HL-60/S4 treated with phorbol 12-myristate 13-acetate at 8.2 ng/mL for 4 days and 3 days (cell line): ENCODE results near the gene HMGN1.
"Not testable (repeated sequence)": the region's sequence is repeated elsewhere in the genome, so short reads cannot be mapped to it uniquely, and the experiment has no call there.

Source experiments
- in situ Hi-C: fragments of 300-500 bp; cut with MboI; formaldehyde crosslinking; loops from 2 replicates; pipeline ENCODE4 v1.15.0; 2022; ENCODE audit warnings: low sequenced_read_pairs

HMGN1 gene, protein sequence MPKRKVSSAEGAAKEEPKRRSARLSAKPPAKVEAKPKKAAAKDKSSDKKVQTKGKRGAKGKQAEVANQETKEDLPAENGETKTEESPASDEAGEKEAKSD

DNA sequence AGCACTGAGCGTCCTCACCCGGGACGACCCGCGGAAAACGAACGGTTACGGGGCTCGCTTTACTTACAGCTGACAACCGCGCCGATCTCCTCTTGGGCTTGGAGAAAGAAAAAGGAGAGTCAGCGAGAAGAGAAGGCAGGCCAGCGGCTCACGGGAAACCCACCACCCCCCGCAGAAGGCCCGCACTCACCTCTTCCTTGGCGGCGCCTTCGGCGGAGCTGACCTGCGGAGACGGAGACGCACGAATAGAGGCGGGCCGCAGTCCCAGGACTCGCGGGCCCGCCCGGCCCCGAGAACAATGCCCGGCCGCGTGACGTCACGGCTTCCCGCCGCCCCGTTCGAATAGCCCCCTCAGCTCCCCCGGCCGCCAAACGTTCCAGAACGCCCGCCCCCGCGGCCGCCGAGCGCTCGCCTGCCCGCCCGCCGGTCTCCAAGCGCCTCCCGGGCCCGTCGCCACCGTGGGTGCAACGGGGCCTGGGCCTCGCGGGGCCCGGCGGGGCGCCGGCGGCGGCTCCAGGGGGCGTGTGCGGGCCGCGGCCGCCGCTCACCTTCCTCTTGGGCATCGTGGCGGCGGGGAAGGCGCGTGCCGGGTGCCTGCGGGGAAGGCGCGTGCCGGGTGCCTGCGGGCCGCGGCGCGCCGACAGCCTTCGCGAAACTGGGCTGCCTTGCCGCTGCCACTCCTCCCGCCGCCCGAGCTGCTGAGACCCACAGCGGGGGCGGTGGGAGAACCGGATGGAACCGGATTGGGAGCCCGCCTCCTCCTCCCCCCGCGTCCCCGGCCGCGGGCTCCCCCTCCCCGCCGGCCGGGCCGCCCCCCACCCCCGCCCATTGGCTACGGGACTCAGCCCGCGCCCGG is at the start of gene HMGN1:
Gene HMGN1, minus strand, starts transcription at position 734 of the 856 bp plus-strand sequence. Its CDS starts 171 bp downstream, at position 563.
- in situ Hi-C loops: no loop called here

DNA sequence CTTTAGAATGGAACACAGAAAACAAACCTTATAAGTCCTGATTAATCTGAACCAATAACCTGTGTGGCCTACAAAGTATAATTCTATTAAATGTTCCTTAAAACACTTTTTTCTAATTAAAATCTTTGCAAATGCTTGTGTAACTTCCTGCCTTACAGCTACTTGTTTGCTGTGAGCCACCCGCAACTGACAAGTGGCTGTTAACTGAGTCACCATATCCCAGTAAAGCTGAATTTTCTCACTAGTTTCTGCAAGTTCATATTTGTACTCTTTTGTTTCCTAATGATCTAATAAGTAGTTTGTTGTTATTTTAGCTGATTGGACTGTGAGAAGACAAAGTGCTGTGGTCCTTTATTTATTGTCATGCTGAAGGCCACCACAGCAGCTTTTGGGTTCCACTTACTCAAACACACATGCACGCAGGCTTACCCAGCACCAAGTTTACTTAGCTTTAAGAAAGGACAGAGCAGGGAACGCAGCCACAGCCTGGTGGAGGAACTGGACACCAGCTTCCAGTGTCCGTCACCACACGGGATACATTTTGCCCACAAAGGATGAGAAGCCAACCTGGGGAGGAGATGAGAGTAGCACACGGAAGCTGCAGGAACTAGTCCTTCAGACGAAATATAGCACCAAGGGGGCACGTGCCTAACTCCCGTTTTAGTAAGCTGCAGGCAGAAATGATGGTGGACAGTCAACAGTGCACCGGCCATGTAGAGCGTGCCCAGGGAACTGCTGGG is 48.9 kb upstream of the HMGN1 start:
- in situ Hi-C loops: no loop called here

DNA sequence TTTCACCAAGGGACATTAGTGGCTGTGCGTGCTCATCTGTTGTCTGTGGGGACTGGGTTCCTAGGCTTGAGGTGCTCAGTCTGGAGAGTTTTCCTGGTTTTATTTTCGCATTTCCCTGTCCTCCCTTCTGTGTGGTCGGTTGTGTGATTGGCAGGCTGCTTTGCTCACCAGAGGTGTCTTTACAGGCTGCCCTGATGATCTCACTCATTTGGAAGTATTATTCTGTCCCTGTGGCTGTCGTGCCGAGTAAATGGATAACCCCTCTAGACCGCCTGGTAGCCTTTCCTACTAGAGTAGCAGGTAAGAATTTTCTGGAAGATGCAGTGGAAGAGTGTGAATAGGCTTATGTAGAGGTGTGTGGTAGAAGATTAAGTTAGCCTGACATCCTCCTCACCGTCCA is 44.1 kb upstream of the HMGN1 start:
- in situ Hi-C loops: no loop called here

DNA sequence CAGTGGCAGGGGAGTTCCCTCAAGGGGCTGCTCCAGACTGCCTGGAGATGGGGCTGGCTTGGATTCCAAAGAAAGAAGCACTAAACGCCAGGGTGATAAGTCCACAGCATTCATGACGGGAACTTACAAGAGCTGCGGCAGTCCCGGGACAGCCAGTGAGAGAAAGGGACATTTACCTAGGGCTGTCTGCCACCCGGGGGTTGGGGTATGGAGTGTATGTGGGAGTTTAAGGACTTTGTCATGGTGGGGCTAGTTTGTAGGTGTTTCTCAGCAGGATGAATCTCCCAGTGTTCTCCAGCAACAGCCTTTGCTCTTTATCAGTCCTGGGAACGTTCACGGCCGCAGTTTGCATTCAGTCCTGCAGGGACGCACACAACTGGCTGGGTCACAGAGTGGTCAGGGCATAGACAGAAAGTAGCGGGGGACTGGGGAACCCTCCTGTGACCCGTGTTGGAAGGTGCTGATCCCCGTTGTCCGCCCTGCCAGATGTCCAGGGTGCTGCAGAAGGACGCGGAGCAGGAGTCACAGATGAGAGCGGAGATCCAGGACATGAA is 41.4 kb upstream of the HMGN1 start:
- in situ Hi-C loops: no loop called here

DNA sequence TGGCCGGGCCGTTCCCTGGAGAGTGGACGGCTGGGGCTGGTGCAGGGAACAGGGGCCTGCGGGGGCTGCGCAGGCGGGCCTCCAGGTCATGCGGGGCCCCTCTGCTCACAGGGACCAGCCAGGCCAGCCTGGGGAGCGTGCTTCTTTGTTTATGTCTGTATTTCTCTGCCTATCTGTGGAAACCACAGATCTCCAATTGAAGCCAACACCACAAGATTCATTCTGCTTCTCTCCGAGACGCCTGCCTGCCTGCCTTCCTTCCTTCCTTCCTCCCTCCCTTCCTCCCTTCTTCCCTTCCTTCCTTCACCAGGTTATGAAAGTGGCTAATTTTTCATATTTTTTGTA is 39.9 kb upstream of the HMGN1 start:
- in situ Hi-C loops: no loop called here

DNA sequence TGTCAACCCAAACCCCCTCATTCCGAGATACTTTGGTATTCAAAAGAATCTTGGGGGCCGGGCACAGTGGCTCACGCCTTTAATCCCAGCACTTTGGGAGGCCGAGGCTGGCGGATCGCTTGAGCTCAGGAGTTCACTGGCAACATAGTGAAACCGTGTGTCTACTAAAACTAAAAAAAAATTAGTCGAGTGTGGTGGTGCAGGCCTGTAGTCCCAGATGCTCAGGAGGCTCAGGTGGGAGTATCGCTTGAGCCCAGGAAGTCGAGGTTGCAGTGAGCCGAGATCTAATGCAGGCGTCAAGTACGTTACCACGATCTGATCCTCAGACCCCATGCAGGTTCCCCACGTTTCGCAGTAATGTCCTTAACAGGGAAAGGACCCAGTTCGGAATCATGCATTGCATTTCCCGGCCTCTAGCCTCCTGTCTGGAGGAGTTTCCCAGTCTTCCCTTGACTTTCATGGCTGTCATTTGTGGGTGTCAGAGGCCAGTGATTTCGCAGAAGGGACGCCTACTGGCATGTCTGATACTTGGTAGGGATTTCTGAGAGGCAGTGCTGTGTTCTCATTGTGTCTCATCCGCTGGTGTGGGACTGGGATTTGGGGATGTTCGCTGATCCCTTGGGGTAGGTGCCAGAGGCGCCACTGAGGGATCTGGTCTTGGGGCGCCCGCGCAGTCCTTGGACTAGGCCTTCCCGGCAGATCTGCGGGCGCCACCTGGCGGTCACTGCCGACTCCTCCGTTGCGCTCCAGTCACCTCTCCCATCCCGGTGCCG is 39.3 kb upstream of the HMGN1 start:
- in situ Hi-C loops: no loop called here

DNA sequence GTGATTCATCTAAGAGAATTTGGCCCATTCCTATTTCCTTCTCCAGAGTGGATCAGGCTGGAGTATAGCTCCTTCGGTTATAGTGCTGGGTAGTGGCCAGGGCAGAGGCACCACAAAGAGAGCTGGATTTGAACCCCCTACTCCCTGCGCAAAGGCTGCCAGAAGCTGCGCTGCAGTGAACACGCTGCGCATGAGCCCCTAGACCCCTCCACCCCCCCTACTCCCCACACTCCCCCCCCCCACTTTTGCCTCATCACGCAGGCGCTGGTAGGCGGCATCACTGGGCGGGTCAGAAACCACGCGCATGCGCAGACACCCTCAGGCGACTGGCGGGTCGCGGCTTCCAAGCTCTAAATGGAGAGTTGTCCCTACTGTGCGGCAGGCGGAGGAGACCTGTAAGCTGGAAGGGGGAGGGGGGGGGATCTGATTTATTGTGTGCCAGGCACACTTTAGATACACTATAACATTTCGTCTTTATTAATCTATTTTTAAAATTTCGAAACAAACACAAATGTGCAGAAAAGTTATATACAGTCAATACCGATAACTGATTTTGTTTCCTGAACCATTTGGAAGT is 38.7 kb upstream of the HMGN1 start:
- in situ Hi-C loops: no loop called here

DNA sequence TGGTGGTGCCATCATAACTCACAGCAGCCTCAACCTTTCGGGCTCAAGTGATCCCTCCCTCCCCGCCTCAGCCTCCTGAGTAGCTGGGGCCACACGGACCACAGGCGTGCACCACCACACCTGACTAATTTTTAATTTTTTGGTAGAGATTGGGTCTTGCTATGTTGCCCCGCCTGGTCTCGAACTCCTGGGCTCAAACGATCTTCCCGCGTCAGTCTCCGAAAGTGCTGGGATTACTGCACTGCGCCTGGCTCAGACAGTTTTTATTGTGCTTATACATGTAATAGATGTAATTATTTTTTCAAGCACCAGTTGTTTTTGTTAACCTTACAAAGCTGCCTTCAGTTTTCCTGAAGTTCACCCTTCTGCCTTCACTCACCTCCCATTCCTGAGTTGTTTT is 38.0 kb upstream of the HMGN1 start:
- in situ Hi-C loops: no loop called here

DNA sequence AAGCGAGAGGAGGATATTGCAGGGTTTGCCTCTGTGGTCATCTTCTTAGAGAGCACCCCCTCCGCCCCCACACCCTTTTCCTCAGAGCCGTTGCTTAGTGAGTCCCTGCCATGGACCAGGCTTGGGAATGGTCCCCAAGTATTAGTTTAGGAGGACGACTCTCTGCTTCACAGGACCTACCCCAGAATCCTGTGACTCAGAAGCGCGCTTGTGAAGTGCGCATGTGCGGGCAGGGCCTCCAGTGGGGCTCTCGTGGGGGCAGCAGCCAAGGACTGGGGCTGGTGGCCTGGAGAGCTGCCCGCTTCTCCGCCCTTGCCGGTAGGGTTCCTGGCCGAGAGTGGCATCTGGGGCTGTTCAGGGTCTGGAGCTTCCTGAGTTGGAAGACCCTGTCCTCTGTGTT is 37.3 kb upstream of the HMGN1 start:
- in situ Hi-C loops: no loop called here

DNA sequence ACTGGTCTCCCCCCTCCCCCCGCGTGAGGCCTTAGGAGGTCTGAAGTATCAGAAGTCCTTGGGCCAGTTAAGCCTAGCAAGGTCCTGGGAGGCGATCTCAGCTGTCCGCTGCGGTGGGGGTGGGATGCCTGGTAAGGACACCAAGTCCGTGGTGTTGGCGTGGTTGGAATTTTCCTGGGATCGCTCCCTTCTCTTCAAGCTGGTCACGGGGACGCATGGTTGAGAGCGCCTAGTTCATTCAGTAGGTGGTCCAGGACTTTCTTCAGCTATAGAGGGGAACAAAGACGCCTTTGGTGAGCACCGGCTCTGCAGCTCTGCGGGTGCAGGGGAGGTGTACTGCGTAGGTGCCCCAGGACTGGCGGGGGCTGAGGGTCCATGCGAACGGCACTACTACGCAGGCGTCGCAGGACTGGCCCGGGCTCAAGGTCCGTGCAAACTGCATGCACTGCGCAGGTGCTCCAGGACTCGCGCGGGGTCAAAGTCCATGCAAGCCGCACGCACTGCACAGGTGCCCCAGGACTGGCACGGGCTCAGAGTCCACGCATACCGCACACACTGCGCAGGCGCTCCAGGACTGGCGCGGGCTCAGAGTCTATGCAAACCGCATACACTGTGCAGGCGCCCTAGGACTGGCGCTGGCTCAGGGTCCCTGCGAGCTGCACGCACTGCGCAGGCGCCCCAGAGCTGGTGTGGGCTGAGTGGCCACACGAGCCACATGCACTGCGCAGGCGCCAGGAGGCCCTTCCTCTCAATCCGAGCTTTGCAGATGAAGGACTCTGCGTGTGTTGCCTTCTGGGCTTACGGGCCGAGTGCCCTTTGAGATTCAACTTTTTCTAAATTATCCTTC is 36.6 kb upstream of the HMGN1 start:
- in situ Hi-C loops: no loop called here

DNA sequence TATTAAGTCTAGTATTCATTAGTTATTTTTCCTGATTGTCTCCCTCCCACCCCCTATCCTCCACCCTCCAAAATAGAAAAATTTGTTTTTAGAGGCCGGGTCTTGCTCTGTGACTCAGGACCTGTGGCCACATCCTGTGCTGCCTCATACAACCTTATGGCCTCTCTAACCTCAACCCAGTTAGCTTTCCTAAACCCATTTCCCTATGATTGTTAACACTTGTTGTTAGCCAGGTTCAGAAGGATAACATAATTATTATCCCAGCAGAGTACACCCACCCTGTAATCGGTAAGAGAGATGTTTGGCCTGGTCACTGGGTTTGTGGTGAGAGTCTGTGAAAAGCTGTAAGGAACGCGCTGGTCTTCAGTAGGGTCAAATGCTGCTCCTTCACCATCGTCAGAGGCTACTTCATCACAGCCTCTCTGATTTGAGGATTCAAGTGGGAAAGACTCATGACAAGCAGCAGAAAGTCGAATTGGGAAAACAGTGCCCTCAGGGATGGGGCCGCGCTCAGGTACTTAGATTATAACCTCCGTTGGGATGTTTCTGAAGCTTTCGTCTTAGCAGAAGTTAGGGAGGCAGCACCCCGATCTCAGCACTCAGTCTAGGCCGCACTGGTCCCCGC is 35.9 kb upstream of the HMGN1 start:
- in situ Hi-C loops: no loop called here

DNA sequence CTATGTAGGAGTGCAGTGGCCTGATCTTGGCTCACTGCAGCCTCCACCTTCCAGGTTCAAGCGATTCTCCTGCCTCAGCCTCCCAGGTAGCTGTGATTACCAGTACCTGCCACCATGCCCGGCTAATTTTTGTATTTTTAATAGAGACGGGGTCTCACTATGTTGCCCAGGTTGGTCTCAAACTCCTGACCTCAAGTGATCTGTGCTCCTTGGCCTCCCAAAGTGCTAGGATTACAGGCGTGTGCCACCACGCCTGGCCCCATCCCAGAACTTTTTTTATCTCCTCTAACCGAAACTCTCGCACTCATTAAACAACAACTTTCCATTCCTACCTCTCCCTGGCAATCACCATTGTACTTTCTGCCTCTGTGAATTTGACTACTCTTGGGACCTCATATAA is 33.2 kb upstream of the HMGN1 start:
- in situ Hi-C loops: not testable (repeated sequence)

DNA sequence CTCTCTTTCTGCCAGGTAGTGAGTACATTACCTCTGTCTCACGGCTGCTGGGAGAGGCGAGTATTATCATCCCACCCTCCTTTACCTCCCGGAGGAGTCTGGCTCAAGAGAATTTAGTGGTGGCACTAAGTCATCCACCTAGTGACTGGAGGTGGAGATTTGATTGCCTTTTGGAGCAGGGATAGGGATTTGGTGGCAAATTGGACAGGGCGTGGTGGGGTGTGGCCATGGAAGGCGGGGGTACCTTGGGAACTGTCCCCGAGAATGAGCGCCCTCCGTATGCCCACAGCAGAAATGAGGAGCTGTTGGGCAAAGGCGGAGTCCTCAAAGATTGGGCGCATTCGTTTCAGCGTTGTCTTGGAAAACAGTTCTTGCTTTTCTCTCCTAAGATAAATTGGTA is 32.1 kb upstream of the HMGN1 start:
- in situ Hi-C loops: no loop called here

DNA sequence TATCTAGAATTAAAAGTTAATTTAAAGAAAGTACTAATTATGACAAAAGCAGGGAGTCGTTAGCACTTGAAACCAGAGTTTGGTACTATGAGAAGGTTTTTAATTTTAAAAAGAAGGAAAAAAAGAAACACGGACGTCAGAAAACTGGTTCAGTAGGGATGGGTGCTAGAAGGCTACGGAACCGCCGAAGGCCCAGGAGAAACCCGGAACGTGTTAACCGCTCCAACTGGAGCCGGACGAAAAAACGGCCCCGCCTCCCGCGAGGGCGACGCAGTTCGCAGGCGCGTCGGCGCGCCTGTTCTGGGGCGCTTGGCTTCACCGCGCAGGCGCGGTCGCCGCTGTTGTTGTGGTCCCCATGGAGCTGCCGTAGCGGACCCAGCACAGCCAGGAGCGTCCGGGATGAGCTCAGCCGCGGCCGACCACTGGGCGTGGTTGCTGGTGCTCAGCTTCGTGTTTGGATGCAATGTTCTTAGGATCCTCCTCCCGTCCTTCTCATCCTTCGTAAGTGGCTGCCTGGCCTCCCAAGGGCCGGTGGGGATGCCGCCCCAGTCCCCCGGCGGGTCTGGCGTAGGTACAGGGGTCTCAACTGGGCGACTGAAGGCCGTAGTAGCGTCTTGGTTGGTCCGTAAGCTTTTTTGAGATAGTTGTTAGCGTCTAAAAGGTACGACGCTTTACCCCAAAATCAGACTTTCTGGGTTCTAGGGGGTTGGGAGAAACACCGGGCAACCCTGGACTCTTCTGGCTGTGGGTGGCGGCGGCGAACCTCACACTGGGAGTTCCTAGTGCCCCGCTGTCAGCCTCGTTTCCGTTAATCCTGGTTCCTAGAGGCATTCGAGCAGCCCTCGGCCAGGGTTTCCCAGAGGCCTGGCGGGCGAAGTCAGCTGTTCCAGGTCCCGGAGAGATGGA is 31.4 kb upstream of the HMGN1 start:
- in situ Hi-C loops: no loop called here

DNA sequence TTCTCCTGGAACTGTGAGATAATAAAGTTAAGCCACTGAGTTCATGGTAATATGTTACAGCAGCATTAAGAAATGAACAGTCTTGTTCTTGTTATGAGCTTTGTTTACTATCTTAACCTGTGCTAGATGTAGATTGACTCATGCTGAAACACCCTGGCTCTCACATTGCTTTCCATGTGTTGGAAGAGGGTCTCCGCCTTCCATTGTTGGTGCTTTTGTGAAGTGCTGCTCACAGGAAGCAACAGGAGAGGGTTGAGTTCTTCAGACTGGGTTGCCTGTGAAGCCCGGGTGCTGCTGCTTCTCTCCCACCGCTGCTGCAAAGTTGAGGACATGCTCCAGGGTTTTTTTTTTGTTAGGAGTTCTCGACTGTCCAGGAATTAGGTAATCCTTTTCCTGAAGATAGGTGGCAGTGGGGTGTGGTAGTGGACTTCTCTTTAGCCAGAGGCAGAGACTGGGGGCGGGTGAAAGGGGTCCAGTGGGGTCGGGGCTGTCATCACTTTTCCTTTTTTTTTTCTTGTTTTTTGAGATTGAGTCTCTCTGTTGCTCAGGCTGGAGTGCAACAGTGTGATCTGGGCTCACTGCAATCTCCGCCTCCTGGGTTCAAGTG is 28.7 kb upstream of the HMGN1 start:
- in situ Hi-C loops: no loop called here

DNA sequence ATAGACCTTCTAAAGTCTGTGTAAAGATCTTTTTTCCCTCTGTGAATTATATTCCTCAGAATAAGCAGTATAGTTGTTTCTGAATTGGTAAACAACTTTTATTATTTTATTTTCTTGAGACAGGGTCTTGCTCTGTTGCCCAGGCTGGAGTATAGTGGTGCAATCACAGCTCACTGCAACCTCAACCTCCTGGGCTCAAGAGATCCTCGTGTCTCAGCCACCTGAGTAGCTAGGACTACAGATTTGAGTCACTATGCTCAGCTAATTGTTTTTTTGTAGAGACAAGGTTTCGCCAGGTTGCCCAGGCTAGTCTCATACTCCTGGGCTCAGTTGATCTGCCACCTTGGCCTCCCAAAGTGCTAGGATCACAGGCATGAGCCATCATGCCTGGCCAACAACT is 26.6 kb upstream of the HMGN1 start:
- in situ Hi-C loops: no loop called here

DNA sequence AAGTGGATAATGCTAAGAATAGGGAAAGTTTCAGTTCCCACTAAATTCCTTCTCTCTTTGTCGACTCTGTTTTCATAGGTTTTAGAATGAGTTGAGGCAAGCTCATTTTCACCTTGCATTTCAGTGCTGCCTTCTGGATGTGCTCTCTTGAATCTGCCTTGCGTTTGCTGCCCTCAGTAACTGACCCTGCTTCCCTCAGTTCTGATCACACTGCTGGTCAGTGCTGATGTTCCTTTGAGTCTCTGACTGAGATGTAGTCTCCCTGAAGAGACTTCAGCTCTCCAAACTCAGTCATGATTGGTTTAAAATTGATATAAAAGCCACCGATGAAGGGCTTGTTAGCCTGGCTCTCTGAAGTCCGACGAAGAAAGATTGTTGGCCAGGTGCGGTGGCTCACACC is 25.2 kb upstream of the HMGN1 start:
- in situ Hi-C loops: no loop called here

DNA sequence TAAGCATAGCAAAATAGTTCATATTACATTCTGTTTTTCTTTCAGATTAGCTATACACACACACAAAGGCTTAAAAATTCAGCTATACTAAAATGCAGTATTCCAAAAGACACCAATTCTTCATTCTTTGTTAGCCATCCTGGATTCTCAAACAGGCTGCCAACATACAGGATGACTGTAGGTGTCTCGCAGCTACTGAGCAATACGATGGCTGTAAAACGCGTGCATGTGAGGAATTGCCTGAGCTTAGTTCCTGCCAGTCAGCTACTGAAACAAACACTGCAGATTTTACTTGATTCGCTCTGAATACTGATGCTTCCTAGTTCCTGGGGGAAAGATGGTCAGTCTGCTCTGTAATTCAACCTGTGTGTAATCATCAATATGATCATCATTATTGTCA is 24.7 kb upstream of the HMGN1 start:
- in situ Hi-C loops: no loop called here
